ENCODE data around the gene SLC44A5.

GRCh38 chr1:75237316-75237715 is 373.6 kb downstream of the SLC44A5 start:
- no peak for TF ChIP-seq CTCF (IDR thresholded peaks at IDR 0.05 in 4 of 5, conservative IDR thresholded peaks at IDR 0.05 in 1 of 5)
- no peak for TF ChIP-seq POLR2A (IDR thresholded peaks at IDR 0.05)
